PC-3 (cell line): ENCODE data around the gene DNAH17. TPM values are rescaled to one million over a fixed set of nuclear protein-coding genes. Genes with fewer than 3 reads are reported as not detected.

Experiments
- ATAC-seq: fragments of 200-7000 bp; cut with Tn5 transposase; 2 replicates; pipeline ENCODE4 v1.9.1; 2020; ENCODE audit warnings: mild to moderate bottlenecking, moderate library complexity
- BruUV-seq: library from RNA; stranded (reverse); fragments of 400-500 nt; replicated peaks from 2 replicates; lab custom pipeline; 2021; lab: Mats Ljungman, UMichigan
- CTCF ChIA-PET: fragments of 300-600 bp; sonication (Branson Sonifier 250); formaldehyde crosslinking; loops from one replicate; lab custom pipeline; 2022; ENCODE audit warnings: antibody characterized with exemption; lab: Charles Lee
- POLR2A ChIA-PET: fragments of 300-600 bp; sonication (Branson Sonifier 250); formaldehyde crosslinking; loops from one replicate; lab custom pipeline; 2022; ENCODE audit warnings: antibody characterized with exemption; ENCODE audit not compliant: unreplicated experiment; lab: Charles Lee
- DNase-seq: peaks from one replicate; pipeline ENCODE4 v3.0.0-alpha.2; 2015
- H2AFZ ChIP-seq: fragments of 300-600 bp; sonication (generic); 2 replicates; pipeline ENCODE4 v1.6.0; 2016; ENCODE audit warnings: antibody characterized with exemption, low read length
- H3F3A ChIP-seq: fragments of 300-600 bp; sonication (generic); one replicate; pipeline ENCODE4 v1.6.0; 2017; ENCODE audit warnings: antibody characterized with exemption, low read length, control low read depth, mild to moderate bottlenecking; ENCODE audit not compliant: unreplicated experiment
- H3K27ac ChIP-seq: fragments of 300-600 bp; sonication (generic); 2 replicates; pipeline ENCODE4 v1.5.1; 2016; ENCODE audit warnings: mild to moderate bottlenecking, low read length
- H3K27me3 ChIP-seq: fragments of 300-600 bp; sonication (generic); 2 replicates; pipeline ENCODE4 v1.6.1; 2016; ENCODE audit warnings: low read length, mixed read lengths
- H3K36me3 ChIP-seq: fragments of 300-600 bp; sonication (generic); 2 replicates; pipeline ENCODE4 v1.6.1; 2016; ENCODE audit warnings: low read depth, mixed run types, low read length, mixed read lengths
- H3K4me1 ChIP-seq: fragments of 300-600 bp; sonication (generic); 2 replicates; pipeline ENCODE4 v1.5.1; 2016; ENCODE audit warnings: low read length; ENCODE audit not compliant: insufficient read depth
- H3K4me2 ChIP-seq: fragments of 300-600 bp; sonication (generic); 2 replicates; pipeline ENCODE4 v1.6.0; 2016; ENCODE audit warnings: low read length
- H3K4me3 ChIP-seq: fragments of 300-600 bp; sonication (generic); 2 replicates; pipeline ENCODE4 v1.5.1; 2016; ENCODE audit warnings: mild to moderate bottlenecking, low read length, mixed read lengths
- H3K79me2 ChIP-seq: fragments of 300-600 bp; sonication (generic); 2 replicates; pipeline ENCODE4 v1.6.1; 2017; ENCODE audit warnings: low read length, mixed read lengths
- H3K9ac ChIP-seq: fragments of 300-600 bp; sonication (generic); 2 replicates; pipeline ENCODE4 v1.6.0; 2016; ENCODE audit warnings: mild to moderate bottlenecking, low read length
- H3K9me2 ChIP-seq: fragments of 300-600 bp; sonication (generic); replicated peaks from 2 replicates; pipeline ENCODE4 v1.6.1; 2016; ENCODE audit warnings: mixed run types, low read length, mixed read lengths
- H3K9me3 ChIP-seq: fragments of 300-600 bp; sonication (generic); 2 replicates; pipeline ENCODE4 v1.6.1; 2016; ENCODE audit warnings: low read length, mixed read lengths
- H4K20me1 ChIP-seq: fragments of 300-600 bp; sonication (generic); 2 replicates; pipeline ENCODE4 v1.6.1; 2016; ENCODE audit warnings: low read length, mixed read lengths
- CTCF ChIP-seq: fragments of 300-600 bp; sonication (generic); conservative IDR thresholded peaks from 2 replicates; pipeline ENCODE4 v1.5.1; 2017; ENCODE audit warnings: antibody characterized with exemption, low read depth, mild to moderate bottlenecking, low read length
- EZH2 ChIP-seq: fragments of 300-600 bp; sonication (generic); IDR thresholded peaks from one replicate; pipeline ENCODE4 v1.6.1; 2017; ENCODE audit warnings: antibody characterized with exemption, mild to moderate bottlenecking, low read length; ENCODE audit not compliant: unreplicated experiment
- EZH2phosphoT487 ChIP-seq: fragments of 300-600 bp; sonication (generic); IDR thresholded peaks from 2 replicates; pipeline ENCODE4 v1.6.1; 2018; ENCODE audit warnings: mild to moderate bottlenecking, antibody characterized with exemption, low read length, borderline replicate concordance
- intact Hi-C: fragments of 100-400 bp; cut with micrococcal nuclease; formaldehyde crosslinking; loops from 2 replicates; pipeline ENCODE4 v1.9.0; 2023
- total RNA-seq: library from RNA; depleted of rRNA; stranded (reverse); fragments of >200 nt; gene quantifications from 2 replicates; pipeline ENCODE4 v1.2.3, GENCODE V29; 2014

DNAH17 gene
- total RNA-seq, 1 experiment from 2014 or later = 0.04 TPM

GRCh38 chr17:78488867-78489634 lies 88.1 kb downstream of the DNAH17 start:
- CTCF ChIA-PET = interaction anchor here (0.5 kb wide), 1 partner anchor 218 kb away, joined by 5 read pairs; no protein-coding TSS in a partner anchor
- no TSS peak for BruUV-seq
- no peaks in the 10 kb centered on the region for H3K4me1 ChIP-seq
- TF ChIP-seq CTCF = 0 out of 2 replicates have a peak, but pooled peaks have one; percentile 26
- TF ChIP-seq EZH2phosphoT487 = no peak
- H2AFZ ChIP-seq = no peak overlapping the region
- DNase-seq (no peak), ATAC-seq (no peak)
- no peaks in the 10 kb centered on the region for H3F3A ChIP-seq
- H3K9ac ChIP-seq = no peak overlapping the region
- no peaks in the 10 kb centered on the region for H3K79me2 ChIP-seq
- H3K4me3 ChIP-seq = no peak overlapping the region
- H3K27ac ChIP-seq = no peak overlapping the region
- POLR2A ChIA-PET = no interaction called here
- intact Hi-C loops = no loop called here
- no peaks in the 10 kb centered on the region for H3K27me3 ChIP-seq
- H3K9me2 ChIP-seq = no peaks in the 10 kb centered on the region
- H3K4me2 ChIP-seq = no peak overlapping the region
- H3K9me3 ChIP-seq = no peaks in the 10 kb centered on the region
- no peaks in the 10 kb centered on the region for H3K36me3 ChIP-seq
- H4K20me1 ChIP-seq = no peaks in the 10 kb centered on the region

DNA sequence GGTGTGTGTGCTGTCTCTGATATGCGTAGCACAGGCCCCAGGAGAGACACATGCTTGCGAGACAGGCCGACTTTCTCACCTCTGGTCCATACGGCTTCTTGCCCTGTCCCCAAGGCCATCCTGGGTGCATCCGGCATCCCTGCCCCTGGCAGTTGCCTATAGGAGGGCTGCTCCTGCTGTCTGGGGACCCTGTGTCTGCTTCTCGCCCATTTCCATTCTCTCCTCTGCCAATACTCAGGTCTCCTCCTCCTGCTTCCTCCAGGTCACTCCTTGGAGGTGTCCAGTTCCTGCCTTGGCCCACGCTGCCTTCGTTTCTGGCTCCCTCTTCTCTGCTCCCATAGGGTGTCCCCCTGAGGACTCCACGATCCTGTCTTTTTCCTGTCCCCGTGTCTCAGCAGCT lies 89.0 kb downstream of the DNAH17 start:
- CTCF ChIA-PET = no interaction called here
- BruUV-seq = no TSS peak

More for the DNA sequence above, 89.0 kb downstream of the DNAH17 start:
- Histone ChIP-seq H3K9me2 (no peaks in the 10 kb centered on the region), H2AFZ (no peak overlapping the region), H3K79me2 (no peaks in the 10 kb centered on the region), H3K27ac (no peak overlapping the region), H3K36me3 (no peaks in the 10 kb centered on the region), H3K27me3 (no peaks in the 10 kb centered on the region), H4K20me1 (no peaks in the 10 kb centered on the region), H3K9me3 (no peaks in the 10 kb centered on the region), H3F3A (no peaks in the 10 kb centered on the region), H3K4me1 (no peaks in the 10 kb centered on the region), H3K4me2 (no peak overlapping the region), H3K4me3 (no peak overlapping the region), H3K9ac (no peak overlapping the region)
- intact Hi-C loops = no loop called here
- POLR2A ChIA-PET = no interaction called here
- ATAC-seq (no peak), DNase-seq (no peak)
- TF ChIP-seq CTCF = no peak
- TF ChIP-seq EZH2phosphoT487 = no peak
- TF ChIP-seq EZH2 = no peak
